ENCODE data around the gene GRM1. TPM values are rescaled to one million over a fixed set of nuclear protein-coding genes. Genes with fewer than 3 reads are reported as not detected.

The GRM1 gene
- total RNA-seq, 1 donor from 2014 or later, result 0.05 TPM

GRCh38 chr6:146184701-146185100, 155.8 kb downstream of the GRM1 start:
- no peaks in the 10 kb centered on the region for H3K27me3 ChIP-seq (ENCODE audit: insufficient read depth, low read length)
- Mint-ChIP-seq H3K27ac (ENCODE audit: unreplicated experiment) (no peak overlapping the region), H3K27me3 (ENCODE audit: low read depth, unreplicated experiment) (peaks cover 2% of the 10 kb centered on the region), H3K4me3 (ENCODE audit: unreplicated experiment) (no peak overlapping the region), H3K9me3 (ENCODE audit: unreplicated experiment) (no peaks in the 10 kb centered on the region), H3K36me3 (ENCODE audit: low read depth, unreplicated experiment) (no peaks in the 10 kb centered on the region), H3K4me1 (ENCODE audit: low read depth, unreplicated experiment) (no peaks in the 10 kb centered on the region)
- H3K9me3 ChIP-seq (ENCODE audit: insufficient read depth, low read depth, low read length), result no peaks in the 10 kb centered on the region
- H3K4me3 ChIP-seq (ENCODE audit: insufficient read depth, low read depth, low read length), result no peak overlapping the region
- no peaks in the 10 kb centered on the region for H4K20me1 ChIP-seq (ENCODE audit: insufficient read depth, low read length)
- H3K4me2 ChIP-seq (ENCODE audit: low read length), result no peak overlapping the region
- H3K27ac ChIP-seq (ENCODE audit: low read depth, low read length), result no peak overlapping the region
- no peak overlapping the region for H2AFZ ChIP-seq (ENCODE audit: low read depth, low read length)
- no peaks in the 10 kb centered on the region for H3K4me1 ChIP-seq (ENCODE audit: insufficient read depth, low read length)
- H3K79me2 ChIP-seq (ENCODE audit: insufficient read depth, low read length), result no peaks in the 10 kb centered on the region
- no peaks in the 10 kb centered on the region for H3K36me3 ChIP-seq (ENCODE audit: insufficient read depth, low read length)
- FAIRE-seq, result no peak
- no peak overlapping the region for H3K9ac ChIP-seq (ENCODE audit: low read length)
- TF ChIP-seq EZH2 (IDR thresholded peaks at IDR 0.05; ENCODE audit: insufficient read depth, low read length) (no peak), CTCF (IDR thresholded peaks at IDR 0.05; ENCODE audit: insufficient read depth, low read depth, low read length) (no peak)
- no peak for DNase-seq (ENCODE audit: low read depth)

DNA sequence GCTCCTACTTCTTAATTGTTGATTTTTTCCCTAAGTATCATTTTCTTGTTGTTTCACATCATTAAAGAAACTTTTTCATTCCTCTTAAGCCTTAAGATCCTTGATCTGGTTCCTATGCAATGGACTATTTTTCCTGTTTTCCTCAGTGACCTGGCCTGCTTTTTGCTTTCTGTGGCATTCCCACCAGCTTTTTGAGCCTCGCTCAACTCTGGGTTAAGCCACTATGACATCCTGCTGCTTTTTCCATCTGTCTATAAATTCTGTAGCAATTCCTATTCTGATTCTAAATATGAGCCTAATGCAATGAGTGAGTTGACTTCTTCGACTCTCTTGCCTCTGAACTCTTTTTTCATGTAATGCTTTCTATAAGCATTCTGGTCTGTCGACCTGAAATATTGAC, 160.3 kb downstream of the GRM1 start:
- FAIRE-seq (no peak), DNase-seq (ENCODE audit: low read depth) (no peak)
- H3K4me3 Mint-ChIP-seq (ENCODE audit: unreplicated experiment), result no peak overlapping the region
- H3K9me3 ChIP-seq (ENCODE audit: insufficient read depth, low read depth, low read length), result no peaks in the 10 kb centered on the region
- H3K4me3 ChIP-seq (ENCODE audit: insufficient read depth, low read depth, low read length), result no peak overlapping the region
- no peak overlapping the region for H3K4me2 ChIP-seq (ENCODE audit: low read length)
- no peak for TF ChIP-seq CTCF (IDR thresholded peaks at IDR 0.05; ENCODE audit: insufficient read depth, low read depth, low read length)
- no peak for TF ChIP-seq EZH2 (IDR thresholded peaks at IDR 0.05; ENCODE audit: insufficient read depth, low read length)
- no peaks in the 10 kb centered on the region for H3K27me3 ChIP-seq (ENCODE audit: insufficient read depth, low read length)
- no peak overlapping the region for H3K27ac ChIP-seq (ENCODE audit: low read depth, low read length)
- H2AFZ ChIP-seq (ENCODE audit: low read depth, low read length), result no peak overlapping the region
- no peaks in the 10 kb centered on the region for H3K36me3 Mint-ChIP-seq (ENCODE audit: low read depth, unreplicated experiment)
- no peaks in the 10 kb centered on the region for H3K9me3 Mint-ChIP-seq (ENCODE audit: unreplicated experiment)
- no peaks in the 10 kb centered on the region for H3K36me3 ChIP-seq (ENCODE audit: insufficient read depth, low read length)
- no peaks in the 10 kb centered on the region for H3K79me2 ChIP-seq (ENCODE audit: insufficient read depth, low read length)
- no peaks in the 10 kb centered on the region for H3K27me3 Mint-ChIP-seq (ENCODE audit: low read depth, unreplicated experiment)
- H3K4me1 ChIP-seq (ENCODE audit: insufficient read depth, low read length), result no peaks in the 10 kb centered on the region
- H3K4me1 Mint-ChIP-seq (ENCODE audit: low read depth, unreplicated experiment), result no peaks in the 10 kb centered on the region
- H4K20me1 ChIP-seq (ENCODE audit: insufficient read depth, low read length), result no peaks in the 10 kb centered on the region
- H3K27ac Mint-ChIP-seq (ENCODE audit: unreplicated experiment), result no peak overlapping the region
- no peak overlapping the region for H3K9ac ChIP-seq (ENCODE audit: low read length)

DNA sequence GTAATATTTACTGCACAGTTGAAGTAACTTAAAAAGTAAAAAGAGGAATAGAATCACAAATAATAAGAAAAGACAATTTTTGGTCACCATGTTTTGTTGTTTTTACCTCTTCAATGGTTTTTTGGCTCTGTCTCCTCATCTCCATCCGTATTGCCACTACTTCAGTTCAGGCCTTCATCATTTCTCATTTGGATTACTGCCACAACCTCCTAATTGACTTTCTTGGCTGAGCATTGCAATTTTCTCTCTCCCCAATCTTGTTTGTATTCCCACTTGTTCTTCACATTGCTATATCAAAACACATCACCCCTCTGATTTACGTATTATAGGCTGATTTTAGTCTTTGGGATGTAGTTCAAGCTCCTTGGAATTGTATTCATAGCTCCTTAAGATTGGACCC, 161.7 kb downstream of the GRM1 start:
- no peaks in the 10 kb centered on the region for H3K27me3 ChIP-seq (ENCODE audit: insufficient read depth, low read length)
- H3K27ac ChIP-seq (ENCODE audit: low read depth, low read length), result no peak overlapping the region
- Mint-ChIP-seq H3K36me3 (ENCODE audit: low read depth, unreplicated experiment) (no peaks in the 10 kb centered on the region), H3K9me3 (ENCODE audit: unreplicated experiment) (no peaks in the 10 kb centered on the region), H3K27me3 (ENCODE audit: low read depth, unreplicated experiment) (no peaks in the 10 kb centered on the region), H3K4me1 (ENCODE audit: low read depth, unreplicated experiment) (no peaks in the 10 kb centered on the region), H3K4me3 (ENCODE audit: unreplicated experiment) (no peak overlapping the region), H3K27ac (ENCODE audit: unreplicated experiment) (no peak overlapping the region)
- FAIRE-seq, result no peak
- H4K20me1 ChIP-seq (ENCODE audit: insufficient read depth, low read length), result no peaks in the 10 kb centered on the region
- no peak overlapping the region for H3K4me2 ChIP-seq (ENCODE audit: low read length)
- no peak overlapping the region for H3K4me3 ChIP-seq (ENCODE audit: insufficient read depth, low read depth, low read length)
- no peaks in the 10 kb centered on the region for H3K79me2 ChIP-seq (ENCODE audit: insufficient read depth, low read length)
- no peak for DNase-seq (ENCODE audit: low read depth)
- H3K9me3 ChIP-seq (ENCODE audit: insufficient read depth, low read depth, low read length), result no peaks in the 10 kb centered on the region
- no peak overlapping the region for H2AFZ ChIP-seq (ENCODE audit: low read depth, low read length)
- no peak overlapping the region for H3K9ac ChIP-seq (ENCODE audit: low read length)
- H3K36me3 ChIP-seq (ENCODE audit: insufficient read depth, low read length), result no peaks in the 10 kb centered on the region
- no peak for TF ChIP-seq CTCF (IDR thresholded peaks at IDR 0.05; ENCODE audit: insufficient read depth, low read depth, low read length)
- TF ChIP-seq EZH2 (IDR thresholded peaks at IDR 0.05; ENCODE audit: insufficient read depth, low read length), result no peak
- no peaks in the 10 kb centered on the region for H3K4me1 ChIP-seq (ENCODE audit: insufficient read depth, low read length)

Measured in astrocyte (in vitro differentiated cells and primary cell).